ENCODE results near the gene FOS.

The FOS gene

GRCh38 chr14:75249251-75249957 lies 29.2 kb upstream of the FOS start:
- no peak for DNase-seq
- in situ Hi-C loops (cut with HindIII; ENCODE audit: low pct_ligation_motif_present, low pct_unique_long_range_greater_than_20kb, low sequenced_read_pairs) = no loop called here

- no peak for DNase-seq
- in situ Hi-C loops (cut with HindIII; ENCODE audit: low pct_ligation_motif_present, low pct_unique_long_range_greater_than_20kb, low sequenced_read_pairs) = no loop called here
These were observed 28.7 kb upstream of the FOS start for GRCh38 chr14:75249958-75250336.

GRCh38 chr14:75250800-75251199 lies 27.8 kb upstream of the FOS start:
- in situ Hi-C loops (cut with HindIII; ENCODE audit: low pct_ligation_motif_present, low pct_unique_long_range_greater_than_20kb, low sequenced_read_pairs) = no loop called here
- DNase-seq = no peak

- no peak for DNase-seq
- in situ Hi-C loops (cut with HindIII; ENCODE audit: low pct_ligation_motif_present, low pct_unique_long_range_greater_than_20kb, low sequenced_read_pairs) = no loop called here
These were observed 26.3 kb upstream of the FOS start for GRCh38 chr14:75252254-75252837.

DNA sequence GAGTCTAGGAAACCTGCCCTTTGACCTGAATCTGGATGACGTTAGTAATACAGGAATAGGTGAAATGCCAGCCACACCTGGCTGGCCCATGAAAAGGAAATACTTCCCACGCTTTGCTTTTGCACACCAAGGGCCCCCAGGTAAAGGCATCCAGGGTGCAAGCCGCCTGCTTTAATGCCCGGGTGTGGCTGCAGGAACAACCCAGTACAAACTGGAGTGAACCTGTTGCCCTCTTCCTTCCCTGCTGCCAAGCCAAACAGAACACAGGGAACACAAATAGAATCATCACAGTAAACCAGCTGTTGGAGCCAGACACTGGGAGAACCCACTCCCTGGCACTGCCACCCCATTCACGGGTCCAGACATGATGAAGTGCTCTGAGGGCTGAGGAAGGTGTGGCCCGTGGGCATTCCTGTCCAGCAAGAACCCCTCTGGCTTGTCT lies 24.2 kb upstream of the FOS start:
- in situ Hi-C loops (cut with HindIII; ENCODE audit: low pct_ligation_motif_present, low pct_unique_long_range_greater_than_20kb, low sequenced_read_pairs) = no loop called here
- no peak for DNase-seq

DNA sequence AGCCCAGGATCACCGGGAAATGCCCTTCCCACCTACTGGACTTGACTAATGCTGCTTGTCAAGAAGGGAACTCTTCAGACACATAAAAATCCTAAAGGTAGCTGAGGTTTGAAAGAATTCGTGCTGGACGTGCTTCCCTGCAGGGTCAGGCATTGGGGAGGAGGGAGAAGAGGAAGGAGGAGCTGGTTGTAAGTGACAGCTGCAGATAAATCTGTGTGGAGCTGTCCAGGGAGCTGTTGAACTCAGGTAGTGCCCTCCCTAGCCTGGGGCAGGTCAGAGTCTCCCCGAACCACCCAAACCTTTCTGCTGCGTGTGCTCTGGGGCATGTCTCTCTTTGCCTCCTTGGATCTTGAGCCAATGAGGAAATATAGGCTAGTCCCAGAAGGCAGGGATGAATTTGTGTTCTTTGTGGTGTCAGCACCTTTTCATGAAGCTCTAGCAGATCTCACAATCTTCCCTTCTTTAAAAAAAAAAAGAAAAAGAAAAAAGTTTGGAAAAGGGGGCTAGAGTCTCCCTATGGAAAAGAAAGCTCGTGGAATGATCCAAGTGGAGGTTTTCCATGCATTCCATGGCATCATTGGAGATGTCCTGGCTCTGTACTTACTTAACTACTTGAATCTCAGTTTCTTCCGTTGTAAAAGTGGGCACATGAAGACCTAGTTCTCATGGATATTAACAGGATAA lies 23.6 kb upstream of the FOS start:
- no peak for DNase-seq
- in situ Hi-C loops (cut with HindIII; ENCODE audit: low pct_ligation_motif_present, low pct_unique_long_range_greater_than_20kb, low sequenced_read_pairs) = no loop called here

GRCh38 chr14:75258079-75258802 lies 20.4 kb upstream of the FOS start:
- no peak for DNase-seq
- in situ Hi-C loops (cut with HindIII; ENCODE audit: low pct_ligation_motif_present, low pct_unique_long_range_greater_than_20kb, low sequenced_read_pairs) = no loop called here

- in situ Hi-C loops (cut with HindIII; ENCODE audit: low pct_ligation_motif_present, low pct_unique_long_range_greater_than_20kb, low sequenced_read_pairs) = no loop called here
- DNase-seq = peak; percentile 97
These were observed 19.7 kb upstream of the FOS start for GRCh38 chr14:75258803-75259509.

- DNase-seq = peak; percentile 58
- in situ Hi-C loops (cut with HindIII; ENCODE audit: low pct_ligation_motif_present, low pct_unique_long_range_greater_than_20kb, low sequenced_read_pairs) = no loop called here
These were observed 19.1 kb upstream of the FOS start for GRCh38 chr14:75259510-75259855.

DNA sequence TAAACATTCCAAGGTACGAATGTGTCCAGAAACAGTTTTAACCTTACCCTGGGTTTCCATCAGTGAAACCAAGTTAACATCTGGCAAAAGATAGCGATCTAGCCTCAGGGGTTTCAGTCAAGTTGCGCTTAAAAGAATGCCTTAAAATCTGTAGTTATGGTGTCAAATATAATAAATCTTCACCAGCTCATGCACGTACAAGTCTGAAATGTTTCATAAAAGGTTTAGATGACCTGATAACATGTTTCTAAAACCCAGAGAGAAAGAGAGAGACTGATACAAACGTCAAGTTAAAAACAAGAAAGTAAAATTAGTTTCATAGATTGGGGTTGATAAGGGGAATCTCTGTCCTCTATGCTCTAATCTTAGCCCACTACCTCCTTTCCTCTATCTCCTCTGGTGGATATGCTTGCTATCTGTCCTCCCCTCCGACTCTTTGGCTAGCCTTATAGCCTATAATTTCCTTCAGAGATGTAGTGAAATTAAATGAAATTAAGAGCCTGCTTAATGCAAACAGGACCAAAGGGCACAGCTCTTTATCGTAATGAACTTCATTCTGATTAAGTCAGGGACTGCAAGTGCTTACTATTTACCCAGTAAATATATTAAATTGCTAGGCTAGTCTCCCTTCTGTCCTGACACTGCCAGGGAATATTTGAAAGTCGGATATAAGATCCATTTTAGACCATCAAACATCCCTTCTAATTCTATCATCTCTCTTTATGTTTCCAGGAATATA lies 18.4 kb upstream of the FOS start:
- no peak for DNase-seq
- in situ Hi-C loops (cut with HindIII; ENCODE audit: low pct_ligation_motif_present, low pct_unique_long_range_greater_than_20kb, low sequenced_read_pairs) = no loop called here

GRCh38 chr14:75261820-75262219 lies 16.8 kb upstream of the FOS start:
- in situ Hi-C loops (cut with HindIII; ENCODE audit: low pct_ligation_motif_present, low pct_unique_long_range_greater_than_20kb, low sequenced_read_pairs) = no loop called here
- no peak for DNase-seq

DNA sequence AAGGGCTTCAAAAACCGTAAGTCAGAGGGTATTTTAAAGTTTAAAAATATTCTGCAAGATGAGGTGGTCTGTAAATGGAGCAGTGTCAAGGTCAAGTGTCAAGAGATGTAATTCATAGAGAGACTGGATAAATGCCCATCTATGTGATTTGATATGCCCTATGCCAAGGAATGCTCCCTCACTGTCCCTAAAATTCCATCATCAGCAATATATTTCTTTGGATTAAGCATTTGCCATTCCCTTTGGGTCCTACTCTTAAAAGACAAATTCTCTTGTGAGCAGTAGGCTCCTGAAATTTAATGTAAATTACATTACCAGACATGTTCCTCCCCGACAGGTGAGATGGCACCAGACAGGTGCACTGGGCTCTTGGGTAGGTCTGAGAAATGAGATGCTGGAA lies 16.0 kb upstream of the FOS start:
- in situ Hi-C loops (cut with HindIII; ENCODE audit: low pct_ligation_motif_present, low pct_unique_long_range_greater_than_20kb, low sequenced_read_pairs) = no loop called here
- DNase-seq = no peak

GRCh38 chr14:75264036-75264435 lies 14.6 kb upstream of the FOS start:
- in situ Hi-C loops (cut with HindIII; ENCODE audit: low pct_ligation_motif_present, low pct_unique_long_range_greater_than_20kb, low sequenced_read_pairs) = no loop called here
- DNase-seq = no peak

- in situ Hi-C loops (cut with HindIII; ENCODE audit: low pct_ligation_motif_present, low pct_unique_long_range_greater_than_20kb, low sequenced_read_pairs) = no loop called here
- no peak for DNase-seq
These were observed 11.4 kb upstream of the FOS start for GRCh38 chr14:75267141-75267721.

DNA sequence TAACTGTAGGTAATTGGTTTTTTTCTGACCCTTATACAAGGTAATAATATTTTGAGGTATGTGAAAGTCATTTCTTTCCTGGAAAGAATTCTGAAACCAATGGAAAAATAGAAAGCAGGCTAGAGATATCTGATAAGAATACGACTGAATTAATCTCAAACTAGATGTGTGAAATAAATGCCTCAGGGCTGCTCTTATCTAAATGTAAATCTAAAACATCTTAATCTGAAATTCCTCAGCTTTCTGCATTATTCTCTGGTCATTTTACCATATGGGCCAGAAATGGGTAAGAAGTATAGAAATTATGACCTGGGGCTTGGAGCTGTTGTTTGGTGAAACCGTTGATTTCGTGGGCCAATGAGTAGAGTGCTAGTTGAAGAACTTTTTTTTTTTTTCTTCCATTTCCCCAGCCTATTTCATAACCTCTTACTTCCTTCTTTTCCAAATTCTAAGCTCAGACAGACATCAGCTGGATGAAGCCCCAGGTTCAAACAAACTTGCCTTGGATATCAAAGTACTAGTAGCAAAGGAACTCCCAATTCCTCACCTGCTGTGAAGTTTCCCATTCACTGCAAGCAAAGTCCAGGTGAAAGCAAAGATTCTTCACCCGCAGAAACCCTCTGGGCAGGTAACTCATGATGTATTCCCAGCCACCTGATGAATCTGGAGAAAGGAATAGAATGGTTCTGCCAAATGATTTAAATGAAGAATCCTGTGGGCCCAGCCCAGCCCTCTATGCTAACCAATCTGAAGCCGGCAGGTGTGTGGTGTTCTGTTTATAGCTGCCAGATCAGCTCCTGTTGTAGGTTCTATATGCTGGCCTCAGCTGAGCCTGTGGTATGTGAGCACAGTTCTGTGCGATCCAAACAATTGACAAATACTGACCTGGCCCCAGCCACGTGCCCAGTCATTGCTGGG lies 9.7 kb upstream of the FOS start:
- in situ Hi-C loops (cut with HindIII; ENCODE audit: low pct_ligation_motif_present, low pct_unique_long_range_greater_than_20kb, low sequenced_read_pairs) = no loop called here
- no peak for DNase-seq

GRCh38 chr14:75271514-75271913 lies 7.1 kb upstream of the FOS start:
- in situ Hi-C loops (cut with HindIII; ENCODE audit: low pct_ligation_motif_present, low pct_unique_long_range_greater_than_20kb, low sequenced_read_pairs) = no loop called here
- DNase-seq = no peak

Measured in ACHN (cell line).